ENCODE results near the gene SH2D7. TPM values are rescaled to one million over a fixed set of nuclear protein-coding genes. Genes with fewer than 3 reads are reported as not detected.

SH2D7 gene
- total RNA-seq = not detected in 2 replicates

GRCh38 chr15:78092261-78093041 is at the start of gene SH2D7:
SH2D7 (plus strand) TSS chr15:78092561; CDS start chr15:78092585, 24 bp downstream.

GRCh38 chr15:78077053-78077870 is 15.1 kb upstream of the SH2D7 start, which contains the start of gene TBC1D2B:
TBC1D2B (minus strand) TSS chr15:78077711; CDS start chr15:78077652, 59 bp downstream.

GRCh38 chr15:78131295-78132061 is 39.1 kb downstream of the SH2D7 start, which contains the start of gene CIB2:
CIB2 (minus strand) TSS chr15:78131445; CDS start chr15:78131215, 230 bp downstream.

GRCh38 chr15:78149068-78149804 is 56.9 kb downstream of the SH2D7 start, which contains the start of gene IDH3A:
IDH3A (plus strand) TSS chr15:78149362; CDS start chr15:78149404, 42 bp downstream.

Other genes with a start within 250 kb of the SH2D7 start
- gene TBC1D2B, start 14.8 kb upstream of the SH2D7 start, total RNA-seq = 28.6 and 46.5 TPM in 2 replicates
- 1.7 and 1.9 TPM in 2 replicates for gene CIB2, start 38.9 kb downstream of the SH2D7 start, total RNA-seq
- 27.6 and 81.1 TPM in 2 replicates for gene IDH3A, start 56.8 kb downstream of the SH2D7 start, total RNA-seq
- under 0.01 TPM in 1 of 2 replicates, not detected in the other for gene ACSBG1, start 142.0 kb downstream of the SH2D7 start, total RNA-seq
- 3.4 and 4.8 TPM in 2 replicates for gene DNAJA4, start 172.0 kb downstream of the SH2D7 start, total RNA-seq
- 62.6 and 120 TPM in 2 replicates for gene SKIC8, start 207.0 kb downstream of the SH2D7 start, total RNA-seq
- not detected in 2 replicates for gene CRABP1, start 247.8 kb downstream of the SH2D7 start, total RNA-seq

Measured in regular cardiac myocyte (primary cell).